Calu3 (cell line): ENCODE measurements around the gene ARL14EPL. TPM values are rescaled to one million over a fixed set of nuclear protein-coding genes. Genes with fewer than 3 reads are reported as not detected.

ENCODE experiments used
- BruUV-seq: library from RNA; stranded (reverse); fragments of 400-500 nt; replicated peaks from 2 replicates; lab custom pipeline; 2021; lab: Mats Ljungman, UMichigan
- CTCF ChIA-PET: fragments of 300-600 bp; sonication (Branson Sonifier 250); formaldehyde crosslinking; loops from one replicate; lab custom pipeline; 2022; ENCODE audit warnings: antibody characterized with exemption; lab: Charles Lee
- DNase-seq: peaks from one replicate; pipeline ENCODE4 v3.0.0; 2022
- H3K27ac Mint-ChIP-seq: one replicate; pipeline ENCODE4 v1.8.0; 2022; ENCODE audit warnings: mixed read lengths; ENCODE audit not compliant: unreplicated experiment
- H3K27me3 Mint-ChIP-seq: one replicate; pipeline ENCODE4 v1.8.0; 2022; ENCODE audit warnings: mixed read lengths; ENCODE audit not compliant: unreplicated experiment
- H3K36me3 Mint-ChIP-seq: one replicate; pipeline ENCODE4 v1.8.0; 2022; ENCODE audit warnings: mild to moderate bottlenecking, moderate library complexity, mixed read lengths; ENCODE audit not compliant: insufficient read depth, unreplicated experiment
- H3K4me1 Mint-ChIP-seq: one replicate; pipeline ENCODE4 v1.8.0; 2022; ENCODE audit warnings: mild to moderate bottlenecking, low read depth, mixed read lengths; ENCODE audit not compliant: unreplicated experiment
- H3K4me3 Mint-ChIP-seq: one replicate; pipeline ENCODE4 v1.8.0; 2022; ENCODE audit warnings: mild to moderate bottlenecking, low read depth, moderate library complexity, mixed read lengths; ENCODE audit not compliant: unreplicated experiment
- H3K9me3 Mint-ChIP-seq: one replicate; pipeline ENCODE4 v1.8.0; 2022; ENCODE audit warnings: low read depth, mixed read lengths; ENCODE audit not compliant: unreplicated experiment
- CTCF ChIP-seq: fragments of 200-600 bp; IDR thresholded peaks from one replicate; pipeline ENCODE4 v1.8.0; 2022; ENCODE audit warnings: antibody characterized with exemption; ENCODE audit not compliant: unreplicated experiment
- intact Hi-C: fragments of 100-400 bp; cut with micrococcal nuclease; formaldehyde crosslinking; loops from one replicate; pipeline ENCODE4 v1.10.0; 2022; ENCODE audit not compliant: unreplicated experiment
- total RNA-seq: library from RNA; stranded (reverse); gene quantifications from 2 replicates; pipeline ENCODE4 v1.2.3, GENCODE V29; 2022

ARL14EPL gene
- total RNA-seq, 1 experiment from 2014 or later: 0.66 TPM

- H3K9me3 Mint-ChIP-seq: no peaks in the 10 kb centered on the region
- no peaks in the 10 kb centered on the region for H3K36me3 Mint-ChIP-seq
- H3K27me3 Mint-ChIP-seq: no peaks in the 10 kb centered on the region
- CTCF ChIA-PET: no interaction called here
- no TSS peak for BruUV-seq
- no peaks in the 10 kb centered on the region for H3K4me1 Mint-ChIP-seq
- intact Hi-C loops: no loop called here
- H3K27ac Mint-ChIP-seq: no peak overlapping the region
- H3K4me3 Mint-ChIP-seq: no peak overlapping the region
- no peak for TF ChIP-seq CTCF
- no peak for DNase-seq
Observed at GRCh38 chr5:116009806-116010205, 22.5 kb upstream of the ARL14EPL start.

GRCh38 chr5:116011046-116011445 is 21.2 kb upstream of the ARL14EPL start:
- no TSS peak for BruUV-seq
- no peak for TF ChIP-seq CTCF
- H3K27me3 Mint-ChIP-seq: no peaks in the 10 kb centered on the region
- no peak overlapping the region for H3K4me3 Mint-ChIP-seq
- DNase-seq: no peak
- H3K9me3 Mint-ChIP-seq: no peaks in the 10 kb centered on the region
- no peaks in the 10 kb centered on the region for H3K4me1 Mint-ChIP-seq
- intact Hi-C loops: no loop called here
- CTCF ChIA-PET: no interaction called here
- H3K27ac Mint-ChIP-seq: no peak overlapping the region
- H3K36me3 Mint-ChIP-seq: no peaks in the 10 kb centered on the region

GRCh38 chr5:116013207-116013785 is 19.0 kb upstream of the ARL14EPL start:
- Mint-ChIP-seq H3K4me3 (no peak overlapping the region), H3K4me1 (no peaks in the 10 kb centered on the region), H3K36me3 (no peaks in the 10 kb centered on the region), H3K9me3 (no peaks in the 10 kb centered on the region), H3K27ac (no peak overlapping the region), H3K27me3 (no peaks in the 10 kb centered on the region)
- intact Hi-C loops: no loop called here
- no TSS peak for BruUV-seq
- CTCF ChIA-PET: no interaction called here
- TF ChIP-seq CTCF: no peak
- no peak for DNase-seq

GRCh38 chr5:116013936-116014335 is 18.3 kb upstream of the ARL14EPL start:
- no TSS peak for BruUV-seq
- intact Hi-C loops: no loop called here
- H3K27ac Mint-ChIP-seq: no peak overlapping the region

More at GRCh38 chr5:116013936-116014335, 18.3 kb upstream of the ARL14EPL start:
- no peaks in the 10 kb centered on the region for H3K36me3 Mint-ChIP-seq
- DNase-seq: no peak
- no peaks in the 10 kb centered on the region for H3K4me1 Mint-ChIP-seq
- no peaks in the 10 kb centered on the region for H3K9me3 Mint-ChIP-seq
- H3K4me3 Mint-ChIP-seq: no peak overlapping the region
- no peaks in the 10 kb centered on the region for H3K27me3 Mint-ChIP-seq
- TF ChIP-seq CTCF: no peak
- CTCF ChIA-PET: no interaction called here
